Activated T-helper 1 cell treated with anti-CD3 and anti-CD28 coated beads, Interleukin-2, amount 50 U/mL, for 16 hours (primary cell): ENCODE data around the gene SLC25A15.
"Not testable (repeated sequence)": the region's sequence is repeated elsewhere in the genome, so short reads cannot be mapped to it uniquely, and the experiment has no call there.

Source experiments
- DNase-seq, 2 donors: peaks; one replicate each; pipeline ENCODE4 v3.0.0-alpha.2; 2020; ENCODE audit warnings: low read depth in 1 of 2, low spot score in 1 of 2

SLC25A15 gene

GRCh38 chr13:40812724-40813445, 23.5 kb downstream of the SLC25A15 start:
- no peak for DNase-seq

- no peak for DNase-seq
Measured at GRCh38 chr13:40813667-40814454, 24.4 kb downstream of the SLC25A15 start.

- DNase-seq, result no peak
Measured at GRCh38 chr13:40814803-40815202, 25.4 kb downstream of the SLC25A15 start.

GRCh38 chr13:40818926-40819325, 29.5 kb downstream of the SLC25A15 start:
- no peak for DNase-seq

GRCh38 chr13:40819797-40820315, 30.4 kb downstream of the SLC25A15 start:
- DNase-seq, result no peak

GRCh38 chr13:40839725-40840124, 50.3 kb downstream of the SLC25A15 start:
- DNase-seq, result not testable (repeated sequence)

GRCh38 chr13:40840955-40841354, 51.5 kb downstream of the SLC25A15 start:
- DNase-seq, result not testable (repeated sequence)
